WTC11 (cell line): ENCODE results near the gene CTIF. TPM values are rescaled to one million over a fixed set of nuclear protein-coding genes. Genes with fewer than 3 reads are reported as not detected.

Source experiments
- ATAC-seq: fragments of 200-7000 bp; cut with Tn5 transposase; 2 replicates; pipeline ENCODE4 v1.10.0; 2021; ENCODE audit warnings: mild to moderate bottlenecking, moderate library complexity
- CTCF ChIA-PET: fragments of 300-600 bp; sonication (Branson Sonifier 250); formaldehyde crosslinking; loops from one replicate; lab custom pipeline; 2021; ENCODE audit warnings: antibody characterized with exemption; lab: Charles Lee
- POLR2A ChIA-PET: fragments of 350-600 bp; sonication (Branson Sonifier 250); formaldehyde crosslinking; loops from one replicate; lab custom pipeline; 2021; ENCODE audit warnings: antibody characterized with exemption; lab: Charles Lee
- DNase-seq: peaks from one replicate; pipeline ENCODE4 v3.0.0; 2021; ENCODE audit warnings: low spot score
- H3K27ac Mint-ChIP-seq: 2 replicates; pipeline ENCODE4 v1.8.0; 2021; ENCODE audit warnings: mixed read lengths
- H3K27me3 Mint-ChIP-seq: 2 replicates; pipeline ENCODE4 v1.8.0; 2021; ENCODE audit warnings: low read depth, mild to moderate bottlenecking, moderate library complexity, mixed read lengths
- H3K36me3 Mint-ChIP-seq: 2 replicates; pipeline ENCODE4 v1.8.0; 2021; ENCODE audit warnings: mixed read lengths
- H3K4me1 Mint-ChIP-seq: 2 replicates; pipeline ENCODE4 v1.8.0; 2022; ENCODE audit warnings: mixed read lengths
- H3K4me3 Mint-ChIP-seq: 2 replicates; pipeline ENCODE4 v1.8.0; 2021; ENCODE audit warnings: mild to moderate bottlenecking, moderate library complexity, mixed read lengths
- H3K9me3 Mint-ChIP-seq: 2 replicates; pipeline ENCODE4 v1.8.0; 2021; ENCODE audit warnings: mixed read lengths
- ATF1 ChIP-seq: sonication (generic); formaldehyde crosslinking; IDR thresholded peaks from 2 replicates; pipeline ENCODE4 v1.8.1; 2023; ENCODE audit warnings: mild to moderate bottlenecking, moderate library complexity, missing genetic modification reagents
- ATF6 ChIP-seq: sonication (generic); formaldehyde crosslinking; IDR thresholded peaks from 2 replicates; pipeline ENCODE4 v1.8.1; 2023; ENCODE audit warnings: mild to moderate bottlenecking, missing genetic modification reagents
- CDX4 ChIP-seq: fragments of 250-450 bp; sonication (Bioruptor Pico); IDR thresholded peaks from 2 replicates; pipeline ENCODE4 v1.9.0; 2021; ENCODE audit warnings: moderate library complexity, mild to moderate bottlenecking, inconsistent platforms, borderline replicate concordance
- CREM ChIP-seq: sonication (generic); formaldehyde crosslinking; IDR thresholded peaks from 2 replicates; pipeline ENCODE4 v1.8.1; 2022; ENCODE audit warnings: mild to moderate bottlenecking, missing genetic modification reagents, moderate library complexity
- EMX1 ChIP-seq: fragments of 250-450 bp; sonication (Bioruptor Pico); IDR thresholded peaks from 2 replicates; pipeline ENCODE4 v1.8.0; 2021; ENCODE audit warnings: mild to moderate bottlenecking
- ERG ChIP-seq: fragments of 250-450 bp; sonication (Bioruptor Pico); IDR thresholded peaks from 2 replicates; pipeline ENCODE4 v1.8.0; 2021; ENCODE audit warnings: mild to moderate bottlenecking
- MLX ChIP-seq: sonication (generic); formaldehyde crosslinking; IDR thresholded peaks from 2 replicates; pipeline ENCODE4 v1.8.1; 2023; ENCODE audit warnings: mild to moderate bottlenecking, missing genetic modification reagents, moderate library complexity
- NR2C2 ChIP-seq: sonication (generic); formaldehyde crosslinking; IDR thresholded peaks from 2 replicates; pipeline ENCODE4 v1.8.0; 2022; ENCODE audit warnings: mild to moderate bottlenecking, missing genetic modification reagents
- NR3C1 ChIP-seq: sonication (generic); formaldehyde crosslinking; conservative IDR thresholded peaks from 2 replicates; pipeline ENCODE4 v1.8.1; 2023; ENCODE audit warnings: low read depth, mild to moderate bottlenecking, missing genetic modification reagents
- PREB ChIP-seq: sonication (generic); formaldehyde crosslinking; IDR thresholded peaks from 2 replicates; pipeline ENCODE4 v1.8.1; 2022; ENCODE audit warnings: mild to moderate bottlenecking, missing genetic modification reagents, moderate library complexity, borderline replicate concordance
- SMAD4 ChIP-seq: sonication (generic); formaldehyde crosslinking; IDR thresholded peaks from 2 replicates; pipeline ENCODE4 v1.8.0; 2022; ENCODE audit warnings: mild to moderate bottlenecking, missing genetic modification reagents
- STAT6 ChIP-seq: sonication (generic); formaldehyde crosslinking; conservative IDR thresholded peaks from 2 replicates; pipeline ENCODE4 v1.8.1; 2023; ENCODE audit warnings: mild to moderate bottlenecking, low read depth, missing genetic modification reagents, moderate library complexity
- TEAD4 ChIP-seq: sonication (generic); formaldehyde crosslinking; IDR thresholded peaks from 2 replicates; pipeline ENCODE4 v1.8.0; 2022; ENCODE audit warnings: mild to moderate bottlenecking, missing genetic modification reagents
- ZNF121 ChIP-seq: sonication (generic); formaldehyde crosslinking; IDR thresholded peaks from 2 replicates; pipeline ENCODE4 v1.8.0; 2023; ENCODE audit warnings: missing genetic modification reagents
- ZNF281 ChIP-seq: sonication (generic); formaldehyde crosslinking; IDR thresholded peaks from 2 replicates; pipeline ENCODE4 v1.8.0; 2023; ENCODE audit warnings: mild to moderate bottlenecking, missing genetic modification reagents
- total RNA-seq: library from RNA; stranded (reverse); gene quantifications from 3 replicates; pipeline ENCODE4 v1.2.3, GENCODE V29; 2021
- TF ChIP-seq, protein P1 (sequence below): sonication (generic); formaldehyde crosslinking; IDR thresholded peaks from 2 replicates; pipeline ENCODE4 v1.8.1; 2022; ENCODE audit warnings: missing genetic modification reagents, borderline replicate concordance
- TF ChIP-seq, protein P2 (sequence below): fragments of 250-450 bp; sonication (Bioruptor Pico); conservative IDR thresholded peaks from 2 replicates; pipeline ENCODE4 v1.9.0; 2021; ENCODE audit warnings: mild to moderate bottlenecking

Gene CTIF
- total RNA-seq, 1 experiment from 2014 or later, result 28.5 TPM

GRCh38 chr18:48592540-48593171 lies 53.8 kb downstream of the CTIF start:
- H3K27me3 Mint-ChIP-seq, result no peaks in the 10 kb centered on the region
- no peaks in the 10 kb centered on the region for H3K36me3 Mint-ChIP-seq
- DNase-seq (no peak), ATAC-seq (peak; percentile 38; the same call in 1 of the 2 replicates)
- H3K9me3 Mint-ChIP-seq, result no peaks in the 10 kb centered on the region
- no peak overlapping the region for H3K4me3 Mint-ChIP-seq
- CTCF ChIA-PET, result interaction anchor here (0.8 to 1.6 kb wide), 3 partner anchors 13 to 19 kb away, joined by 3 to 12 read pairs (median 4); no protein-coding TSS in a partner anchor
- POLR2A ChIA-PET, result interaction anchor here (0.8 kb wide), 1 partner anchor 23 kb away, joined by 4 read pairs; no protein-coding TSS in a partner anchor
- peak overlapping the region; percentile 57; the same call in 1 of the 2 replicates for H3K27ac Mint-ChIP-seq
- 0 out of 2 replicates have a peak, but pooled peaks cover 4% of the 10 kb centered on the region for H3K4me1 Mint-ChIP-seq
- TF ChIP-seq ZNF121 (CRISPR knock-in tag) (no peak), MLX (no peak), NR2C2 (CRISPR knock-in tag) (no peak), EMX1 (CRISPR knock-in tag) (no peak), NR3C1 (CRISPR knock-in tag) (no peak), ZNF281 (CRISPR knock-in tag) (no peak), CREM (CRISPR knock-in tag) (no peak), STAT6 (CRISPR knock-in tag) (no peak), ERG (no peak), ATF1 (CRISPR knock-in tag) (no peak), SMAD4 (CRISPR knock-in tag) (no peak), CDX4 (CRISPR knock-in tag) (no peak), ATF6 (CRISPR knock-in tag) (no peak), PREB (CRISPR knock-in tag) (no peak), TEAD4 (CRISPR knock-in tag) (no peak)
- TF ChIP-seq, protein P1, sequence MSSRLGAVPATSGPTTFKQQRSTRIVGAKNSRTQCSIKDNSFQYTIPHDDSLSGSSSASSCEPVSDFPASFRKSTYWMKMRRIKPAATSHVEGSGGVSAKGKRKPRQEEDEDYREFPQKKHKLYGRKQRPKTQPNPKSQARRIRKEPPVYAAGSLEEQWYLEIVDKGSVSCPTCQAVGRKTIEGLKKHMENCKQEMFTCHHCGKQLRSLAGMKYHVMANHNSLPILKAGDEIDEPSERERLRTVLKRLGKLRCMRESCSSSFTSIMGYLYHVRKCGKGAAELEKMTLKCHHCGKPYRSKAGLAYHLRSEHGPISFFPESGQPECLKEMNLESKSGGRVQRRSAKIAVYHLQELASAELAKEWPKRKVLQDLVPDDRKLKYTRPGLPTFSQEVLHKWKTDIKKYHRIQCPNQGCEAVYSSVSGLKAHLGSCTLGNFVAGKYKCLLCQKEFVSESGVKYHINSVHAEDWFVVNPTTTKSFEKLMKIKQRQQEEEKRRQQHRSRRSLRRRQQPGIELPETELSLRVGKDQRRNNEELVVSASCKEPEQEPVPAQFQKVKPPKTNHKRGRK, result no peak
- TF ChIP-seq, protein P2, sequence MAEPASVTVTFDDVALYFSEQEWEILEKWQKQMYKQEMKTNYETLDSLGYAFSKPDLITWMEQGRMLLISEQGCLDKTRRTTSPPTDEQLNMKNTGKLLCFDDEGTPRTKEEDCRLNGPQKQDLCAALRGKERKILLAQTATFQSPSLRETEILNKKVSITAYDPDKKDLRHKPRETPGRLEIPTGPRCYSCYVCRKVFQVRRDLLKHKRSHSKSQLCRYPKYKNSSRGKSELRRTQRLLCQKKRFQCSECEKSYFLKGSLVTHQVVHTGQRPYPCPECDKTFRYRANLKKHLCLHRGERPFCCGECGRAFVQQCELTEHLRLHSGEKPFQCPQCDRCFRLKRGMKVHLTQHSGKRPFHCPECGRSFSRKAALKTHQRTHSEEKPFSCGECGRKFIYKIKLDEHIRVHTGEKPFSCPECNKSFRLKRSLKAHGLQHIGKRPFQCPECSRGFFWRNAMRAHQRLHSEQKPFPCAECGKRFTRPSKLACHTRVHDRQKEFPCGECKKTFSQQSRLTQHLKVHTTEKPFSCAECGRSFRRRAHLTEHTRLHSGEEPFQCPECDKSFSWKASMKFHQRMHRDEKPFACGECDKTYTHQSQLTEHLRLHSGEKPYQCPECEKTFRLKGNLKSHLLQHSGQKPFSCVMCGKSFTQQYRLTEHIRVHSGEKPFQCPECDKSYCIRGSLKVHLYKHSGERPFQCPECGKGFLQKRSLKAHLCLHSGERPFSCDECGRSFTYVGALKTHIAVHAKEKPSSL (CRISPR knock-in tag), result no peak
